Stomach (tissue), 9 donors: ENCODE results near the gene BAZ2A. TPM values are rescaled to one million over a fixed set of nuclear protein-coding genes. Genes with fewer than 3 reads are reported as not detected.

Experiments
- DNase-seq, 2 donors: peaks; one replicate each; pipeline versions ENCODE4 v3.0.0 to v3.0.0-alpha.2; 2013 to 2019
- H3K27ac ChIP-seq, 5 donors: fragments of 200-600 bp in 4 of 5; sonication (generic) in 4 of 5; one replicate each; pipeline ENCODE4 v1.5.1; 2013 to 2019; ENCODE audit warnings: mild to moderate bottlenecking in 1 of 5, moderate library complexity in 1 of 5
- H3K27me3 ChIP-seq, 3 donors: fragments of 200-600 bp; sonication (generic); one replicate each; pipeline ENCODE4 v1.5.1; 2017 to 2019; ENCODE audit warnings: mixed run types in 1 of 3
- H3K36me3 ChIP-seq, 4 donors: fragments of 200-600 bp; sonication (generic); 1 replicate in 3 of 4; 2 replicates in 1 of 4; pipeline ENCODE4 v1.5.1; 2016 to 2019
- H3K4me1 ChIP-seq, 4 donors: fragments of 200-600 bp; sonication (generic); one replicate each; pipeline ENCODE4 v1.5.1; 2016 to 2019
- H3K4me3 ChIP-seq, 4 donors: fragments of 200-600 bp; sonication (generic) in 3 of 4; one replicate each; pipeline ENCODE4 v1.5.1; 2016 to 2019; ENCODE audit warnings: mild to moderate bottlenecking in 1 of 4
- H3K9me3 ChIP-seq, 4 donors: fragments of 200-600 bp; sonication (generic); one replicate each; pipeline ENCODE4 v1.5.1; 2016 to 2019
- EP300 ChIP-seq: sonication (generic); formaldehyde crosslinking; IDR thresholded peaks from one replicate; pipeline ENCODE4 v1.6.1; 2017; ENCODE audit warnings: antibody characterized with exemption
- POLR2A ChIP-seq, 4 donors: fragments of 450-650 bp; IDR thresholded peaks; one replicate each; pipeline ENCODE4 v1.6.1; 2016; ENCODE audit warnings: antibody characterized with exemption in 4 of 4, control low read depth in 2 of 4, mild to moderate bottlenecking in 1 of 4, moderate library complexity in 1 of 4
- POLR2AphosphoS5 ChIP-seq, 3 donors: sonication (generic); formaldehyde crosslinking; IDR thresholded peaks; one replicate each; pipeline ENCODE4 v1.6.1; 2016; ENCODE audit warnings: antibody characterized with exemption in 3 of 3
- WGBS, 5 donors: extraction: QIAGEN DNeasy Blood & Tissue Kit in 3 of 5; methylation state at CpG; one replicate each; pipeline versions ENCODE4 v1.1.5 to v1.1.7; 2013 to 2018; 5-methylcytosine and 5-hydroxymethylcytosine counted together
- intact Hi-C: fragments of 100-400 bp; cut with DNase I; formaldehyde crosslinking; loops from one replicate; pipeline ENCODE4 v1.15.1; 2023; ENCODE audit warnings: low total_unique reads
- polyA plus RNA-seq, 3 donors: library from polyadenylated mRNA; stranded (reverse); fragments of 200-250 nt; gene quantifications; one replicate each; pipeline ENCODE4 v1.2.3, GENCODE V29; 2013
- small RNA-seq, 4 donors: library from RNA; depleted of rRNA; stranded (forward); fragments of <200 nt; gene quantifications; one replicate each; pipeline ENCODE3, GENCODE V24; 2016
- total RNA-seq, 5 donors: library from RNA; depleted of rRNA; stranded (reverse); fragments of >200 nt; gene quantifications; one replicate each; pipeline versions ENCODE4 v1.1.0 to v1.2.3, GENCODE V29; 2014 to 2016
- TF ChIP-seq, protein P1 (sequence below), 7 experiments: fragments of 450-650 bp in 4 of 7; fragments of 200-600 bp in 3 of 7; sonication (generic) in 3 of 7; IDR thresholded peaks; one replicate each; pipeline ENCODE4 v1.5.1; 2016 to 2019; ENCODE audit warnings: antibody characterized with exemption in 7 of 7, control low read depth in 2 of 7, mild to moderate bottlenecking in 1 of 7
- donor health status: healthy with polysubstance abuse.
- donor health status: Bipolar disorder and iron deficiency.
- donor health status: healthy.

The BAZ2A gene
- total and polyA plus RNA-seq, 8 donors: 9.5 to 158 (median 75.5) TPM

DNA sequence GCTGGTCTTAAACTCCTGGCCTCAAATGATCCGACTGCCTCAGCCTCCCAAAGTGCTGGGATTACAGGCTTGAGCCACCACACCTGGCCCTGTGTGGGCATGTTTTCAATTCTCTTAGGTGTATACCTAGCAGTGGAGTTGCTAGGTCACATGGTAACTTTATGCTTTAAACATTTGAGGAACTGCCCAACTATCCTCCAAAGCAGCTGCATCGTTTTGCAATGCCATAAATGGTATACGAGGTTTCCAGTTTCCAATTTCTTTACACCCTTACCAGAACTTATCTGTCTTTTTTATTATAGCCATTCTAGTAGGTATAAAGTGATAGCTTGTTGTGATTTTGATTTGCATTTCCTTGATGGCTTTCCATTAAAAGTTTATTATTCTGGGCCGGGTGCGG lies 83.4 kb downstream of the BAZ2A start:
- intact Hi-C loops: no loop called here
- H3K4me3 ChIP-seq: no peak overlapping the region
- no peaks in the 10 kb centered on the region for H3K27me3 ChIP-seq
- no peaks in the 10 kb centered on the region for H3K9me3 ChIP-seq
- no peak for TF ChIP-seq EP300
- no peak for TF ChIP-seq POLR2AphosphoS5 (IDR thresholded peaks at IDR 0.05)
- TF ChIP-seq, protein P1, sequence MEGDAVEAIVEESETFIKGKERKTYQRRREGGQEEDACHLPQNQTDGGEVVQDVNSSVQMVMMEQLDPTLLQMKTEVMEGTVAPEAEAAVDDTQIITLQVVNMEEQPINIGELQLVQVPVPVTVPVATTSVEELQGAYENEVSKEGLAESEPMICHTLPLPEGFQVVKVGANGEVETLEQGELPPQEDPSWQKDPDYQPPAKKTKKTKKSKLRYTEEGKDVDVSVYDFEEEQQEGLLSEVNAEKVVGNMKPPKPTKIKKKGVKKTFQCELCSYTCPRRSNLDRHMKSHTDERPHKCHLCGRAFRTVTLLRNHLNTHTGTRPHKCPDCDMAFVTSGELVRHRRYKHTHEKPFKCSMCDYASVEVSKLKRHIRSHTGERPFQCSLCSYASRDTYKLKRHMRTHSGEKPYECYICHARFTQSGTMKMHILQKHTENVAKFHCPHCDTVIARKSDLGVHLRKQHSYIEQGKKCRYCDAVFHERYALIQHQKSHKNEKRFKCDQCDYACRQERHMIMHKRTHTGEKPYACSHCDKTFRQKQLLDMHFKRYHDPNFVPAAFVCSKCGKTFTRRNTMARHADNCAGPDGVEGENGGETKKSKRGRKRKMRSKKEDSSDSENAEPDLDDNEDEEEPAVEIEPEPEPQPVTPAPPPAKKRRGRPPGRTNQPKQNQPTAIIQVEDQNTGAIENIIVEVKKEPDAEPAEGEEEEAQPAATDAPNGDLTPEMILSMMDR (IDR thresholded peaks at IDR 0.05): no peak
- TF ChIP-seq POLR2A (IDR thresholded peaks at IDR 0.05): no peak
- no peak overlapping the region for H3K27ac ChIP-seq
- peaks cover 0 to 9% (median 3%) of the 10 kb centered on the region in 4 donors for H3K36me3 ChIP-seq
- H3K4me1 ChIP-seq: peaks cover 0 to 7% (median under 1%) of the 10 kb centered on the region in 4 donors
- no peak for DNase-seq
- 81 to 91% (median 89%) methylated on average over 5 of the region's 5 CpGs for WGBS, 5 donors

Small RNAs within 50 kb of the gene (small RNA-seq; reads per million reads assigned to genes)
- gene RN7SL809P (0 reads per million in 4 donors), gene RNU6-343P (0 reads per million in 4 donors), gene SNORD59A (11,110 to 64,869 (median 33,854) reads per million in 4 donors)

Other genes with a start within 250 kb of the BAZ2A start
- gene TIMELESS, start 180.9 kb downstream of the BAZ2A start, total RNA-seq: 10 to 100 TPM in 2 of 5 donors, 1 to 10 TPM in 3; 3.8 to 64.7 (median 8.1) TPM
- gene TIMELESS, start 180.9 kb downstream of the BAZ2A start, polyA plus RNA-seq: 1 to 10 TPM; 4.0 to 7.4 (median 5.2) TPM
- not detected for gene MIP, start 175.7 kb downstream of the BAZ2A start, total RNA-seq
- gene MIP, start 175.7 kb downstream of the BAZ2A start, polyA plus RNA-seq: not detected
- gene SPRYD4, start 161.7 kb downstream of the BAZ2A start, total RNA-seq: 1 to 10 TPM in 4 of 5 donors, under 1 TPM in 1; 0.29 to 5.8 (median 3.5) TPM
- gene SPRYD4, start 161.7 kb downstream of the BAZ2A start, polyA plus RNA-seq: 1 to 10 TPM; 1.8 to 2.1 (median 2.0) TPM
- 1 to 10 TPM in 3 of 5 donors, not detected in 2; 1.3 to 7.6 (median 3.9) TPM for gene GLS2, start 142.2 kb downstream of the BAZ2A start, total RNA-seq
- gene GLS2, start 142.2 kb downstream of the BAZ2A start, polyA plus RNA-seq: 10 to 100 TPM in 1 of 3 donors, 1 to 10 TPM in 2; 2.6 to 11.2 (median 5.4) TPM
- gene RBMS2, start 108.5 kb downstream of the BAZ2A start, total RNA-seq: 100 to 1,000 TPM in 1 of 5 donors, 10 to 100 TPM in 2, 1 to 10 TPM in 2; 5.2 to 123 (median 32.3) TPM
- 1 to 10 TPM; 4.2 to 9.7 (median 8.2) TPM for gene RBMS2, start 108.5 kb downstream of the BAZ2A start, polyA plus RNA-seq
- gene ATP5F1B, start 15.7 kb upstream of the BAZ2A start, total RNA-seq: 100 to 1,000 TPM; 183 to 604 (median 386) TPM
- 100 to 1,000 TPM; 505 to 573 (median 536) TPM for gene ATP5F1B, start 15.7 kb upstream of the BAZ2A start, polyA plus RNA-seq
- gene PTGES3, start 58.0 kb upstream of the BAZ2A start, total RNA-seq: 100 to 1,000 TPM in 1 of 5 donors, 10 to 100 TPM in 4; 43.3 to 120 (median 78.8) TPM
- gene PTGES3, start 58.0 kb upstream of the BAZ2A start, polyA plus RNA-seq: 100 to 1,000 TPM in 2 of 3 donors, 10 to 100 TPM in 1; 97.7 to 145 (median 113) TPM
- gene NACA, start 95.0 kb upstream of the BAZ2A start, total RNA-seq: 1,000 to 10,000 TPM in 2 of 5 donors, 100 to 1,000 TPM in 3; 366 to 1,322 (median 558) TPM
- 1,000 to 10,000 TPM; 1,626 to 2,450 (median 1,999) TPM for gene NACA, start 95.0 kb upstream of the BAZ2A start, polyA plus RNA-seq
- gene PRIM1, start 122.0 kb upstream of the BAZ2A start, total RNA-seq: 10 to 100 TPM in 3 of 5 donors, 1 to 10 TPM in 1, not detected in 1; 5.2 to 45.5 (median 16.8) TPM
- gene PRIM1, start 122.0 kb upstream of the BAZ2A start, polyA plus RNA-seq: 1 to 10 TPM; 4.3 to 5.7 (median 5.0) TPM
- gene HSD17B6, start 133.0 kb upstream of the BAZ2A start, total RNA-seq: 1 to 10 TPM in 4 of 5 donors, not detected in 1; 4.4 to 8.0 (median 6.2) TPM
- 10 to 100 TPM in 1 of 3 donors, 1 to 10 TPM in 2; 4.9 to 11.3 (median 5.4) TPM for gene HSD17B6, start 133.0 kb upstream of the BAZ2A start, polyA plus RNA-seq